ENCODE data around the gene GLIPR1.
"Not testable (repeated sequence)": the region's sequence is repeated elsewhere in the genome, so short reads cannot be mapped to it uniquely, and the experiment has no call there.

GLIPR1 gene

DNA sequence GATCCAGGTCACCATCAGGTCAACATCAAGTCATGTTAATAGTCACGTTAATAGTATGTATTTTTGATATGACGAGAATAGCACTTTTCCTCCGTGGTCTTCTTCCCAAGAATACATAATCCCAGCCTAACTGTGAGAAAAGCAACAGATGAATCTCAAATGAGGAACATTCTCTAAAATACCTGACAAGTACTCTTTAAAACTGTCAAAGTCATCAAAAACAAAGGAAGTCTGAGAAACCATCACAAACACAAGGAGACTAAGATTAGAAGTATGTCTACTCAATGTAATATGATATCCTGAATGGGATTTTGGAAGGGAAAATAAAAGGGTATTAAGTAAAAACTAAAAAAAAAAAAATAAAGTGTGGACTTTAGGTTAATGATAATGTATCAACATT is 36.8 kb upstream of the GLIPR1 start:
- peak in 1 of 2 donors; percentile 15 for DNase-seq (ENCODE audit: low read depth in 2 of 2)
- no peak overlapping the region for H3K4me3 ChIP-seq (replicated peaks in 1 of 2; ENCODE audit: low read depth in 2 of 2, low read length in 2 of 2)
- TF ChIP-seq, protein P1, sequence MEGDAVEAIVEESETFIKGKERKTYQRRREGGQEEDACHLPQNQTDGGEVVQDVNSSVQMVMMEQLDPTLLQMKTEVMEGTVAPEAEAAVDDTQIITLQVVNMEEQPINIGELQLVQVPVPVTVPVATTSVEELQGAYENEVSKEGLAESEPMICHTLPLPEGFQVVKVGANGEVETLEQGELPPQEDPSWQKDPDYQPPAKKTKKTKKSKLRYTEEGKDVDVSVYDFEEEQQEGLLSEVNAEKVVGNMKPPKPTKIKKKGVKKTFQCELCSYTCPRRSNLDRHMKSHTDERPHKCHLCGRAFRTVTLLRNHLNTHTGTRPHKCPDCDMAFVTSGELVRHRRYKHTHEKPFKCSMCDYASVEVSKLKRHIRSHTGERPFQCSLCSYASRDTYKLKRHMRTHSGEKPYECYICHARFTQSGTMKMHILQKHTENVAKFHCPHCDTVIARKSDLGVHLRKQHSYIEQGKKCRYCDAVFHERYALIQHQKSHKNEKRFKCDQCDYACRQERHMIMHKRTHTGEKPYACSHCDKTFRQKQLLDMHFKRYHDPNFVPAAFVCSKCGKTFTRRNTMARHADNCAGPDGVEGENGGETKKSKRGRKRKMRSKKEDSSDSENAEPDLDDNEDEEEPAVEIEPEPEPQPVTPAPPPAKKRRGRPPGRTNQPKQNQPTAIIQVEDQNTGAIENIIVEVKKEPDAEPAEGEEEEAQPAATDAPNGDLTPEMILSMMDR (IDR thresholded peaks at IDR 0.05; ENCODE audit: low read depth, low read length) = no peak

DNA sequence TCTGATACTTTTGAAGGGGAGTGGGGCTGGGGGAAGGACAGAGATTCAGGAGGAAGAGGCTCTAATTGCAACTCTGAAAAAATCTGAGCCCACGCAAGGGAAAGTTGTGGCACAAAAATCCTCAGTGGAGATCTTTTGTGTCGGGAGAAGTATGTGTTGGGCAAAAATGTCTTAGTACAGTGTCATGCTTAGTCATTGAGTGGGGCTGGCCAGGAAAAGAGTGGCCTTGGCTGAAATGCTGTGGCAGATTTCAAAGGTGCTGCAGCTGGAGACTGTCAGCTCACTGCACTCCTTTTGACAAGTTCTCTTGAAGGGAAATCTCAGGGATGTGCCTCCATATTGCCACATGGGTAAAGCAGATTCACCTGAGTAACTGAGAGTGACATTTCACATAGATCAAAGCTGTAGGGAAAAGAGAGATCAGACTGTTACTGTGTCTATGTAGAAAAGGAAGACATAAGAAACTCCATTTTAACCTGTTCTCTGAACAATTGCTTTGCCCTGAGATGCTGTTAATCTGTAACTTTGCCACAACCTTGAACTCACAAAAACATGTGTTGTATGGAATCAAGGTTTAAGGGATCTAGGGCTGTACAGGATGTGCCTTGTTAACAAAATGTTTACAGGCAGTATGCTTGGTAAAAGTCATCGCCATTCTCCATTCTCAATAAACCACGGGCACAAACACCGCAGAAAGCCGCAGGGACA is 36.0 kb upstream of the GLIPR1 start:
- peak; percentile 25 to 78 for DNase-seq (ENCODE audit: low read depth in 2 of 2)
- H3K4me3 ChIP-seq (replicated peaks in 1 of 2; ENCODE audit: low read depth in 2 of 2, low read length in 2 of 2) = no peak overlapping the region
- TF ChIP-seq, protein P1 (IDR thresholded peaks at IDR 0.05; ENCODE audit: low read depth, low read length) = no peak

DNA sequence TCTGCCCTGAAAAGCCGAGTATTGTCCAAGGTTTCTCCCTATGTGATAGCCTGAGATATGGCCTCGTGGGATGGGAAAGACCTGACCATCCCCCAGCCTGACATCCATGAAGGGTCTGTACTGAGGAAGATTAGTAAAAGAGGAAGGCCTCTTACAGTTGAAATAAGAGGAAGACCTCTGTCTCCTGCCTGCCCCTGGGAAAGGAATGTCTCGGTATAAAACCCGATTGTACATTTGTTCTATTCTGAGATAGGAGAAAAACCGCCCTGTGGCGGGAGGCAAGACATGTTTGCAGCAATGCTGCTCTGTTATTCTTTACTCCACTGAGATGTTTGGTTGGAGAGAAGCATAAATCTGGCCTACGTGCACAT is 35.4 kb upstream of the GLIPR1 start:
- DNase-seq (ENCODE audit: low read depth in 2 of 2); H3K4me3 ChIP-seq (replicated peaks in 1 of 2; ENCODE audit: low read depth in 2 of 2, low read length in 2 of 2): not testable (repeated sequence)

DNA sequence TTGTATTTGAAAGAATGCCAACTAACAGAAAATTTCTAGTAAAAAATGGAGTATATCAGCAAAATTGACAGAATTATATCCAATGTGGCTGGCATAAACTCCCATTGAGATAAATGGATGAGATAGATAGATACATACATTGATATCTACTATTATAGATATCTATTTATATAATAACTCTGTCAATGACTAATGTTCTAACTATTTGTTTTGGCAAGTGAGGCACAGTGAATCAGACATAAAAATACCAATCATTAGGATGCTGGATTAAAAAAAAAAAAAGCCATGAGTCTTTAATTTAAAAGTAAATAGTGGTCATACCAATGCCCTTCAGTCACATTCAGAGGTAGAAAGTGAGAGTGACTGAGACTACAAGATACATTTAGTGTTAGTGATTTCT is 33.7 kb upstream of the GLIPR1 start:
- TF ChIP-seq, protein P1 (IDR thresholded peaks at IDR 0.05; ENCODE audit: low read depth, low read length) = no peak
- no peak overlapping the region for H3K4me3 ChIP-seq (replicated peaks in 1 of 2; ENCODE audit: low read depth in 2 of 2, low read length in 2 of 2)
- DNase-seq (ENCODE audit: low read depth in 2 of 2) = peak; percentile 27 to 84

DNA sequence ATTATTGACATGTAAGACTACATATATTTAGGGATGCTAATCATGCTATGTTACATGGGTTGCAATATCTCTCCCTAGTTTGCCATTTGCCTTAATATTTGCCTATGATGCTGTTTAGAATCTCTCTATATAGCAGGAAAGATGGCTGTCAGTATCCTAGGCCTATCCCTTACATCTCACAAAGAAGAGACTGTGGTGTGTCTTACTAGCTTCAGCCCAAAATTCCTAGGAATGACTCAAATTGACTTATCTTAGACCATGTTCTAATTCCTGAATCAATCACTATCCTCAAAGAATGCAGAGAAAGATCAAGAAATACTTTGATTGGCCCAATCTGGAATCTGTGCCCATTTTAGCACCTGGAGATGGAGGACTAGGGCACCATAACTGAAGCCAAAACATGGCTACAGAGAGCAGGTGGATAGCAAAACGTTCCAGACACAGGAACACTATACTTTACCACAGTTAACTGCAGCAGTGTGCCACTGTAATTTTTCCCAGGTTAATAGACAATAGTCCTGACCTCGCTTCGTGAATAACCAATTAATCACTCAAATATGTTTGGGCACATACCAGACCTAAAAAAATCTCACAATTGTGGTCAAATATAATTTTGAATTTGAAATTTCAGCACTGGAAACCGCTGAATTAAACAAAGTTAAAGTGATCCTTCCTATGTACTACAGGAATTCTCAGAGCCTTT is 32.7 kb upstream of the GLIPR1 start:
- peak in 1 of 2 donors; percentile 42 for DNase-seq (ENCODE audit: low read depth in 2 of 2)
- TF ChIP-seq, protein P1 (IDR thresholded peaks at IDR 0.05; ENCODE audit: low read depth, low read length) = no peak
- no peak overlapping the region for H3K4me3 ChIP-seq (replicated peaks in 1 of 2; ENCODE audit: low read depth in 2 of 2, low read length in 2 of 2)

DNA sequence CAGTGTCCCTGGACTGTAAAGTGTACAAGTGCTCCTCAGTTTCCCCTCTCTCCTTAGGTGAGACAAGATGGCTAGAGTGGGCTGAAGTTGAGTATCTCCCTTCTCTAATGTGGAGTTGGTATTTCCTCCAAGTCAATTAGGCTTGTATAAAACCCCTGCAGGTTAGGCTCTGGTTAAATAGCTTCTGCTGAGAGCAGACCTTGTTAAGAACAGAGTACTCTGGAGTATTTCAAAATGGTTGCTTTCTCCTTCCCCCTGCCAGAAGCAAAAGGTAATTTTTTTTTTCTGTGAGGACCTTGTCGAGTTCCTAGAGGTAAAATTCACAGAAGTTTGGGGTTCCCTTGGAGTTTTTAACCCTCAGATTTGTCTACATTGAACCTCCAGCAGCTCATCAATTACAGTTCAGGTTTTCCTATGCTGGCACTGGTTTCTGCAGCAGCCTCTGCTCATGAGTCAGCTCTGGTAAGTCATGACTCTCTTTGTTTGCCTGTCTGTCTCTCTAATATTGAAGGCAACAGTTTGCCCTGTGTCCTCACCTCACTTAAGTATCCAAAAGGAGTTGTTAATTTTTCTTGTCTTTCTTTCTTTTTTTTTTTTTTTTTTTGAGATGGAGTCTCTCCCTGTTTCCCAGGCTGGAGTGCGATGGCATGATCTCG is 27.8 kb upstream of the GLIPR1 start:
- peak; percentile 18 to 64 for DNase-seq (ENCODE audit: low read depth in 2 of 2)
- TF ChIP-seq, protein P1 (IDR thresholded peaks at IDR 0.05; ENCODE audit: low read depth, low read length) = no peak
- H3K4me3 ChIP-seq (replicated peaks in 1 of 2; ENCODE audit: low read depth in 2 of 2, low read length in 2 of 2) = no peak overlapping the region

DNA sequence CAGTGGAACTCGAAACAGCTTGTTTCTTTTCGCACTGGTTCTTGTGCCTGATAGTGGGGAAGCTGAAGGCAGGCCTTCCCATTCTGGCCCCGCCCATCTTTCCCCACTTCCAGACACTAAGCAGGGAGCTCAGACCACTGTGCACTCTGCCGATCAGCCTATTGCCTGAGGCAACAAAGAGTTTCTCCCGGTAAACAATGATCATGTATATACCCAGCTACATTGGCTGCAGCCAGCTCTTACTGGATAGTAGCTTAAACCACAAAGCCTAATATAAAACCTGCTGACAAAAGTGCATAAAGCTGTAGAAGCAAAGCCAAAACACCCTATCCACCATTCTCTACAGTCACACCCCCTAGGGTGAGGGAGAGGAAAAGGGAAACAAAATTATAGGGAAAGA is 24.7 kb upstream of the GLIPR1 start:
- no peak overlapping the region for H3K4me3 ChIP-seq (replicated peaks in 1 of 2; ENCODE audit: low read depth in 2 of 2, low read length in 2 of 2)
- no peak for DNase-seq (ENCODE audit: low read depth in 2 of 2)
- TF ChIP-seq, protein P1 (IDR thresholded peaks at IDR 0.05; ENCODE audit: low read depth, low read length) = no peak

Data from cardiac fibroblast (primary cell).